OCI-LY1 (cell line): ENCODE measurements around the gene CTDSPL2.
"Not testable (repeated sequence)": the region's sequence is repeated elsewhere in the genome, so short reads cannot be mapped to it uniquely, and the experiment has no call there.

Experiments used
- H2AFZ ChIP-seq: fragments of 200-600 bp; sonication (generic), shearing (Covaris generic); 2 replicates; pipeline ENCODE4 v1.6.0; 2014; ENCODE audit warnings: antibody characterized with exemption, mild to moderate bottlenecking, low read length
- H3F3A ChIP-seq: fragments of 200-600 bp; sonication (generic), shearing (Covaris generic); 2 replicates; pipeline ENCODE4 v1.6.0; 2014; ENCODE audit warnings: mild to moderate bottlenecking, antibody characterized with exemption, low read length, moderate library complexity; ENCODE audit not compliant: insufficient read depth
- H3K27ac ChIP-seq: fragments of 200-600 bp; sonication (generic); 2 replicates; pipeline ENCODE4 v1.5.1; 2014; ENCODE audit warnings: low read length, mixed run types, mild to moderate bottlenecking, low read depth; ENCODE audit not compliant: poor library complexity, severe bottlenecking
- H3K27me3 ChIP-seq: fragments of 200-600 bp; sonication (generic); 2 replicates; pipeline ENCODE4 v1.6.0; 2014; ENCODE audit warnings: antibody characterized with exemption, mild to moderate bottlenecking, low read length, moderate library complexity; ENCODE audit not compliant: insufficient read depth
- H3K36me3 ChIP-seq: fragments of 200-600 bp; sonication (generic); 2 replicates; pipeline ENCODE4 v1.6.1; 2014; ENCODE audit warnings: mild to moderate bottlenecking, antibody characterized with exemption, low read length, moderate library complexity, mixed read lengths; ENCODE audit not compliant: insufficient read depth
- H3K4me1 ChIP-seq: fragments of 200-600 bp; sonication (generic); 2 replicates; pipeline ENCODE4 v1.5.1; 2014; ENCODE audit warnings: mild to moderate bottlenecking, low read length, moderate library complexity; ENCODE audit not compliant: insufficient read depth, severe bottlenecking
- H3K4me2 ChIP-seq: fragments of 200-600 bp; sonication (generic), shearing (Covaris generic); 2 replicates; pipeline ENCODE4 v1.6.1; 2014; ENCODE audit warnings: low read length
- H3K4me3 ChIP-seq: fragments of 200-600 bp; sonication (generic); 2 replicates; pipeline ENCODE4 v1.5.1; 2014; ENCODE audit warnings: low read length, low read depth, mild to moderate bottlenecking, mixed read lengths; ENCODE audit not compliant: poor library complexity, severe bottlenecking
- H3K79me2 ChIP-seq: fragments of 200-600 bp; shearing (Covaris generic); 2 replicates; pipeline ENCODE4 v1.6.1; 2016; ENCODE audit warnings: mixed run types, low read length, mixed read lengths; ENCODE audit not compliant: insufficient read depth
- H3K9ac ChIP-seq: fragments of 200-600 bp; sonication (generic), shearing (Covaris generic); 2 replicates; pipeline ENCODE4 v1.6.1; 2014; ENCODE audit warnings: mild to moderate bottlenecking, low read length, mixed read lengths
- H3K9me2 ChIP-seq: fragments of 200-600 bp; sonication (generic), shearing (Covaris generic); 2 replicates; pipeline ENCODE4 v1.6.1; 2014; ENCODE audit warnings: low read depth, mild to moderate bottlenecking, low read length, mixed read lengths
- H3K9me3 ChIP-seq: fragments of 200-600 bp; shearing (Covaris generic); 2 replicates; pipeline ENCODE4 v1.6.1; 2014; ENCODE audit warnings: low read length, mixed read lengths
- H4K20me1 ChIP-seq: fragments of 200-600 bp; sonication (generic), shearing (Covaris generic); 2 replicates; pipeline ENCODE4 v1.6.0; 2016; ENCODE audit warnings: mild to moderate bottlenecking, low read length; ENCODE audit not compliant: insufficient read depth
- CTCF ChIP-seq: fragments of 200-600 bp; sonication (generic), shearing (Covaris generic); IDR thresholded peaks from 2 replicates; pipeline ENCODE4 v1.5.1; 2017; ENCODE audit warnings: mild to moderate bottlenecking, antibody characterized with exemption, low read length, moderate library complexity, mixed read lengths
- EZH2 ChIP-seq: fragments of 200-600 bp; sonication (generic), shearing (Covaris generic); IDR thresholded peaks from 2 replicates; pipeline ENCODE4 v1.8.0; 2017; ENCODE audit warnings: borderline replicate concordance, mixed run types, mild to moderate bottlenecking, antibody characterized with exemption, low read length, moderate library complexity, mixed read lengths

CTDSPL2 gene

GRCh38 chr15:44450172-44450571, 22.7 kb downstream of the CTDSPL2 start:
- Histone ChIP-seq H3K27me3 (no peaks in the 10 kb centered on the region), H3K27ac (no peak overlapping the region), H3K9me3 (peaks cover 3% of the 10 kb centered on the region; the same call in 1 of the 2 replicates), H3K36me3 (peaks cover 36% of the 10 kb centered on the region), H3K79me2 (peaks cover 84% of the 10 kb centered on the region), H2AFZ (no peak overlapping the region), H3K4me3 (no peak overlapping the region), H3K9ac (no peak overlapping the region), H3F3A (no peaks in the 10 kb centered on the region), H3K9me2 (no peaks in the 10 kb centered on the region), H3K4me2 (no peak overlapping the region), H3K4me1 (no peaks in the 10 kb centered on the region), H4K20me1 (no peaks in the 10 kb centered on the region; the same call in 1 of the 2 replicates)
- no peak for TF ChIP-seq CTCF
- TF ChIP-seq EZH2 = no peak

- H3K9ac ChIP-seq, H3K9me2 ChIP-seq, H3K27ac ChIP-seq, H3K4me3 ChIP-seq, H3K4me1 ChIP-seq, H3K27me3 ChIP-seq, H3K4me2 ChIP-seq, H3F3A ChIP-seq, H3K9me3 ChIP-seq, H4K20me1 ChIP-seq, H2AFZ ChIP-seq: not testable (repeated sequence)
- Histone ChIP-seq H3K79me2 (peaks cover 78% of the 10 kb centered on the region), H3K36me3 (peaks cover 21% of the 10 kb centered on the region)
Observed at GRCh38 chr15:44453578-44454283, 26.3 kb downstream of the CTDSPL2 start.

GRCh38 chr15:44458429-44458828, 31.0 kb downstream of the CTDSPL2 start:
- Histone ChIP-seq H3K79me2 (peaks cover 36% of the 10 kb centered on the region), H3K4me1 (no peaks in the 10 kb centered on the region), H3F3A (no peaks in the 10 kb centered on the region), H3K27me3 (no peaks in the 10 kb centered on the region), H3K4me3 (no peak overlapping the region), H3K9ac (no peak overlapping the region), H4K20me1 (no peaks in the 10 kb centered on the region), H3K9me3 (no peaks in the 10 kb centered on the region), H3K36me3 (peaks cover 34% of the 10 kb centered on the region), H2AFZ (no peak overlapping the region), H3K4me2 (no peak overlapping the region), H3K27ac (no peak overlapping the region), H3K9me2 (no peaks in the 10 kb centered on the region)
- no peak for TF ChIP-seq CTCF

GRCh38 chr15:44468709-44469385, 41.4 kb downstream of the CTDSPL2 start:
- Histone ChIP-seq H3K27me3 (no peaks in the 10 kb centered on the region), H3F3A (no peaks in the 10 kb centered on the region), H3K4me1 (no peaks in the 10 kb centered on the region), H4K20me1 (no peaks in the 10 kb centered on the region), H3K36me3 (peaks cover 84% of the 10 kb centered on the region), H3K4me2 (no peak overlapping the region), H3K4me3 (no peak overlapping the region), H2AFZ (no peak overlapping the region), H3K79me2 (peaks cover 50% of the 10 kb centered on the region), H3K27ac (no peak overlapping the region), H3K9me3 (no peaks in the 10 kb centered on the region), H3K9ac (no peak overlapping the region), H3K9me2 (no peaks in the 10 kb centered on the region)
- TF ChIP-seq EZH2 (no peak), CTCF (no peak)
